Subcutaneous abdominal adipose tissue (tissue), 5 donors: ENCODE measurements around the gene ARFGEF2.
"Not testable (repeated sequence)": the region's sequence is repeated elsewhere in the genome, so short reads cannot be mapped to it uniquely, and the experiment has no call there.

Experiments used
- H3K27ac ChIP-seq: one replicate; pipeline ENCODE4 v1.7.0; 2013; ENCODE audit warnings: low read depth, mild to moderate bottlenecking, inconsistent platforms, low read length, moderate library complexity
- H3K27me3 ChIP-seq, 5 donors: one replicate each; pipeline ENCODE4 v1.7.0; 2013; ENCODE audit warnings: low read length in 5 of 5, inconsistent platforms in 1 of 5; ENCODE audit not compliant: control insufficient read depth in 5 of 5, insufficient read depth in 4 of 5
- H3K36me3 ChIP-seq, 5 donors: one replicate each; pipeline ENCODE4 v1.7.0; 2013; ENCODE audit warnings: low read length in 5 of 5; ENCODE audit not compliant: control insufficient read depth in 5 of 5, insufficient read depth in 5 of 5
- H3K4me1 ChIP-seq, 5 donors: one replicate each; pipeline ENCODE4 v1.7.0; 2013; ENCODE audit warnings: low read length in 5 of 5, mild to moderate bottlenecking in 3 of 5, moderate library complexity in 1 of 5; ENCODE audit not compliant: control insufficient read depth in 5 of 5, insufficient read depth in 5 of 5
- H3K4me3 ChIP-seq, 5 donors: one replicate each; pipeline ENCODE4 v1.7.0; 2013; ENCODE audit warnings: low read length in 5 of 5, low read depth in 1 of 5
- H3K9ac ChIP-seq, 5 donors: one replicate each; pipeline ENCODE4 v1.7.0; 2013; ENCODE audit warnings: low read length in 5 of 5, mild to moderate bottlenecking in 4 of 5, moderate library complexity in 3 of 5
- H3K9me3 ChIP-seq, 5 donors: one replicate each; pipeline ENCODE4 v1.7.0; 2013; ENCODE audit warnings: low read length in 5 of 5; ENCODE audit not compliant: control insufficient read depth in 5 of 5
- donor health status: healthy.
- donor health status: healthy.
- donor health status: healthy.
- donor health status: healthy.
- donor health status: healthy.

ARFGEF2 gene

GRCh38 chr20:49045440-49046086 is 124.1 kb downstream of the ARFGEF2 start:
- H3K9me3 ChIP-seq: no peaks in the 10 kb centered on the region
- peak overlapping the region; percentile 63 to 100 (median 95) for H3K9ac ChIP-seq
- H3K27me3 ChIP-seq: no peaks in the 10 kb centered on the region
- H3K4me1 ChIP-seq: peaks cover 3 to 22% (median 20%) of the 10 kb centered on the region in 5 donors
- peak overlapping the region; percentile 90 to 100 (median 99) for H3K4me3 ChIP-seq
- H3K36me3 ChIP-seq: no peaks in the 10 kb centered on the region
- H3K27ac ChIP-seq: peak overlapping the region; percentile 86

GRCh38 chr20:49046087-49046900 is 124.8 kb downstream of the ARFGEF2 start, which contains the start of gene CSE1L:
Gene CSE1L (plus strand): TSS chr20:49046312. CDS start chr20:49058464, 12,152 bp downstream.
- Histone ChIP-seq H3K4me3 (peak within 1 kb of the TSS; percentile 90 to 100 (median 99)), H3K4me1 (peaks cover 3 to 22% (median 20%) of the 10 kb centered on the region in 5 donors), H3K9me3 (no peaks in the 10 kb centered on the region), H3K36me3 (no peaks in the 10 kb centered on the region), H3K27ac (peak within 1 kb of the TSS; percentile 86), H3K27me3 (no peaks in the 10 kb centered on the region), H3K9ac (peak within 1 kb of the TSS; percentile 75 to 100 (median 95))

GRCh38 chr20:49052334-49052733 is 130.8 kb downstream of the ARFGEF2 start:
- H3K36me3 ChIP-seq: no peaks in the 10 kb centered on the region
- peaks cover 4 to 7% (median 7%) of the 10 kb centered on the region in 5 donors for H3K4me1 ChIP-seq
- no peaks in the 10 kb centered on the region for H3K9me3 ChIP-seq
- H3K9ac ChIP-seq: no peak overlapping the region
- no peak overlapping the region for H3K27ac ChIP-seq
- H3K27me3 ChIP-seq: no peaks in the 10 kb centered on the region
- H3K4me3 ChIP-seq: no peak overlapping the region

GRCh38 chr20:49054056-49054643 is 132.6 kb downstream of the ARFGEF2 start:
- Histone ChIP-seq H3K9ac (no peak overlapping the region), H3K27ac (no peak overlapping the region), H3K36me3 (peaks cover 0 to 2% (median 0%) of the 10 kb centered on the region in 5 donors), H3K9me3 (no peaks in the 10 kb centered on the region), H3K4me1 (peaks cover 0 to 1% (median 0%) of the 10 kb centered on the region in 5 donors), H3K27me3 (no peaks in the 10 kb centered on the region), H3K4me3 (no peak overlapping the region)

GRCh38 chr20:49063279-49063678 is 141.8 kb downstream of the ARFGEF2 start:
- Histone ChIP-seq H3K4me3 (no peak overlapping the region), H3K4me1 (no peaks in the 10 kb centered on the region), H3K36me3 (peaks cover 10 to 49% (median 31%) of the 10 kb centered on the region in 5 donors)

GRCh38 chr20:49074521-49074920 is 153.0 kb downstream of the ARFGEF2 start:
- Histone ChIP-seq H3K4me1 (no peaks in the 10 kb centered on the region), H3K27ac (no peak overlapping the region), H3K9me3 (no peaks in the 10 kb centered on the region), H3K27me3 (no peaks in the 10 kb centered on the region), H3K36me3 (peaks cover 40 to 87% (median 60%) of the 10 kb centered on the region in 5 donors), H3K9ac (no peak overlapping the region), H3K4me3 (no peak overlapping the region)

More at GRCh38 chr20:49063279-49063678, 141.8 kb downstream of the ARFGEF2 start:
- Histone ChIP-seq H3K27me3 (no peaks in the 10 kb centered on the region), H3K27ac (no peak overlapping the region), H3K9ac (no peak overlapping the region), H3K9me3 (no peaks in the 10 kb centered on the region)

- Histone ChIP-seq H3K36me3 (peaks cover 30 to 91% (median 54%) of the 10 kb centered on the region in 5 donors), H3K4me1 (no peaks in the 10 kb centered on the region), H3K9me3 (no peaks in the 10 kb centered on the region), H3K27ac (no peak overlapping the region), H3K27me3 (no peaks in the 10 kb centered on the region), H3K4me3 (no peak overlapping the region), H3K9ac (no peak overlapping the region)
Observed at GRCh38 chr20:49078310-49078709, 156.8 kb downstream of the ARFGEF2 start.

GRCh38 chr20:49082295-49082694 is 160.8 kb downstream of the ARFGEF2 start:
- H3K27ac ChIP-seq, H3K9ac ChIP-seq, H3K27me3 ChIP-seq, H3K4me1 ChIP-seq, H3K4me3 ChIP-seq, H3K9me3 ChIP-seq: not testable (repeated sequence)
- peaks cover 40 to 87% (median 53%) of the 10 kb centered on the region in 5 donors for H3K36me3 ChIP-seq
